ENCODE results near the gene ERLIN1. TPM values are rescaled to one million over a fixed set of nuclear protein-coding genes. Genes with fewer than 3 reads are reported as not detected.

The ERLIN1 gene
- total RNA-seq, 6 experiments from 2014 or later, result 56.9 to 83.1 (median 74.2) TPM

DNA sequence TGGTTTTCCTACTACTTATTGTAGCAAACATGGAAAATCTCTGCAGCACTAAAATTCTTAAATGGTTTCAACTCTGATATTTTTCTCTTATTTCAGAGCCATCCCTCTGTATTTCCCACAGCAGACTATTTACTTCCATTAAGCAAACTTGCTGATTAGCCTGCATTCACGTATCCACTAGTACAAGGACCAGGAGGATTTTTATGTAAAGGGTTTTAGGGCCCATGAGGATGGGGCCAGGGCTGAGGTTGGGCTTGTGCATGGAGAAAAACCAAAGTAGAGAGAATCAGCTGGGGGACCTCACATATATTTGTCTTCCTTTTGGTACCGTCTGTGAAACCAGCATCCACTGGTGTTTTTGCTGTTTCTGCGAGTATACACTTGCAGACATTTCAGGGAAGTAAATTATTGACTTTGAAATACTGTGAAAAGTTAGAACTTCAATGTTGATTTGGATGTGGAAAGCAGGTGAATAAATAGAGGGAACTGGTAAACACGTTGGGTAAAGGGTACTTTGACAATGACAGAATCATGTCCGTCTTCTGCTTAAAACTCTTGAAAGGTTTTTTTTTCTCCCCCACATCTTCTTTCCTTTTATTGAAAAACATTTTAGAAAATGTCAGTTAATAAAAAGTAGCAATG, 44.3 kb downstream of the ERLIN1 start:
- Mint-ChIP-seq H3K27me3 (ENCODE audit: insufficient read depth) (peaks cover 18% of the 10 kb centered on the region), H3K36me3 (ENCODE audit: low read depth) (no peaks in the 10 kb centered on the region), H3K27ac (no peak overlapping the region), H3K4me3 (no peak overlapping the region), H3K4me1 (ENCODE audit: low read depth) (peaks cover 7% of the 10 kb centered on the region), H3K9me3 (no peaks in the 10 kb centered on the region)
- no peak for DNase-seq
- TF ChIP-seq, protein P1, sequence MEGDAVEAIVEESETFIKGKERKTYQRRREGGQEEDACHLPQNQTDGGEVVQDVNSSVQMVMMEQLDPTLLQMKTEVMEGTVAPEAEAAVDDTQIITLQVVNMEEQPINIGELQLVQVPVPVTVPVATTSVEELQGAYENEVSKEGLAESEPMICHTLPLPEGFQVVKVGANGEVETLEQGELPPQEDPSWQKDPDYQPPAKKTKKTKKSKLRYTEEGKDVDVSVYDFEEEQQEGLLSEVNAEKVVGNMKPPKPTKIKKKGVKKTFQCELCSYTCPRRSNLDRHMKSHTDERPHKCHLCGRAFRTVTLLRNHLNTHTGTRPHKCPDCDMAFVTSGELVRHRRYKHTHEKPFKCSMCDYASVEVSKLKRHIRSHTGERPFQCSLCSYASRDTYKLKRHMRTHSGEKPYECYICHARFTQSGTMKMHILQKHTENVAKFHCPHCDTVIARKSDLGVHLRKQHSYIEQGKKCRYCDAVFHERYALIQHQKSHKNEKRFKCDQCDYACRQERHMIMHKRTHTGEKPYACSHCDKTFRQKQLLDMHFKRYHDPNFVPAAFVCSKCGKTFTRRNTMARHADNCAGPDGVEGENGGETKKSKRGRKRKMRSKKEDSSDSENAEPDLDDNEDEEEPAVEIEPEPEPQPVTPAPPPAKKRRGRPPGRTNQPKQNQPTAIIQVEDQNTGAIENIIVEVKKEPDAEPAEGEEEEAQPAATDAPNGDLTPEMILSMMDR (IDR thresholded peaks at IDR 0.05), result no peak

GRCh38 chr10:100140070-100140469, 45.8 kb downstream of the ERLIN1 start:
- H3K27ac Mint-ChIP-seq, result no peak overlapping the region

GRCh38 chr10:100138921-100139496, 46.8 kb downstream of the ERLIN1 start:
- TF ChIP-seq, protein P1 (IDR thresholded peaks at IDR 0.05), result no peak
- Mint-ChIP-seq H3K4me3 (no peak overlapping the region), H3K27me3 (ENCODE audit: insufficient read depth) (peaks cover 27% of the 10 kb centered on the region), H3K4me1 (ENCODE audit: low read depth) (no peaks in the 10 kb centered on the region), H3K36me3 (ENCODE audit: low read depth) (no peaks in the 10 kb centered on the region), H3K9me3 (peaks cover 4% of the 10 kb centered on the region; the same call in 1 of the 2 replicates), H3K27ac (no peak overlapping the region)
- DNase-seq, result no peak

More at GRCh38 chr10:100140070-100140469, 45.8 kb downstream of the ERLIN1 start:
- peaks cover 25% of the 10 kb centered on the region for H3K27me3 Mint-ChIP-seq (ENCODE audit: insufficient read depth)
- no peaks in the 10 kb centered on the region for H3K4me1 Mint-ChIP-seq (ENCODE audit: low read depth)
- no peaks in the 10 kb centered on the region for H3K36me3 Mint-ChIP-seq (ENCODE audit: low read depth)
- no peak for DNase-seq
- no peak overlapping the region for H3K4me3 Mint-ChIP-seq
- TF ChIP-seq, protein P1 (IDR thresholded peaks at IDR 0.05), result no peak
- peaks cover 1% of the 10 kb centered on the region; the same call in 1 of the 2 replicates for H3K9me3 Mint-ChIP-seq

GRCh38 chr10:100135486-100135885, 50.3 kb downstream of the ERLIN1 start:
- DNase-seq, result no peak
- Mint-ChIP-seq H3K27ac (no peak overlapping the region), H3K9me3 (peaks cover 4% of the 10 kb centered on the region; the same call in 1 of the 2 replicates), H3K4me1 (ENCODE audit: low read depth) (no peaks in the 10 kb centered on the region), H3K27me3 (ENCODE audit: insufficient read depth) (peaks cover 34% of the 10 kb centered on the region), H3K36me3 (ENCODE audit: low read depth) (no peaks in the 10 kb centered on the region), H3K4me3 (no peak overlapping the region)
- TF ChIP-seq, protein P1 (IDR thresholded peaks at IDR 0.05), result no peak

DNA sequence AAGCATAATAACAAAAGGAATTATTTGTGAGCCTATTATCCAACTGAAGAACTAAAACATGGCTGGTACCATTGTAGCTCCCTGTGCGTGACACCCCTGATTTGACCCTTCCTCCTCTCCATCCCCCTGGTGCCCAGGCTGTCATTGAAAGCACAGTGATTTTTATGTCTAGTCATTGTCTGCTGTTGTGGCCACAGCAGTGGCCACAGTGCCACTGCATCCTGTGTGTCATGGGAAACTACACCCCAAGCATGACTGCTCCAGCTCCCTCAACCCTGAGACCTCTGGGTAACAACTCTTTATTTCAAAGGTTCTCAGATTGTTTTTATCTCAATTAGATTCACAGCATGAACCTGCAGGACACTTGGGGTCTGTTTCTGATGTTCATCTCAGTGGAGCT, 52.0 kb downstream of the ERLIN1 start:
- TF ChIP-seq, protein P1 (IDR thresholded peaks at IDR 0.05), result no peak

More for the DNA sequence above, 52.0 kb downstream of the ERLIN1 start:
- H3K4me1 Mint-ChIP-seq (ENCODE audit: low read depth), result no peaks in the 10 kb centered on the region
- DNase-seq, result no peak
- H3K36me3 Mint-ChIP-seq (ENCODE audit: low read depth), result no peaks in the 10 kb centered on the region
- H3K4me3 Mint-ChIP-seq, result no peak overlapping the region
- no peak overlapping the region for H3K27ac Mint-ChIP-seq
- peaks cover 36% of the 10 kb centered on the region for H3K27me3 Mint-ChIP-seq (ENCODE audit: insufficient read depth)
- peaks cover 4% of the 10 kb centered on the region; the same call in 1 of the 2 replicates for H3K9me3 Mint-ChIP-seq

Measured in HFFc6 (cell line).